H9 (cell line): Measurements from ENCODE around the gene KMT2C. TPM values are rescaled to one million over a fixed set of nuclear protein-coding genes. Genes with fewer than 3 reads are reported as not detected.
A peak's percentile ranks its signal among the peaks of the same experiment; 100 is the strongest.

ENCODE experiments used
- DNase-seq: peaks from one replicate; pipeline ENCODE4 v3.0.0-alpha.2; 2017
- H2AFZ ChIP-seq: one replicate; pipeline ENCODE4 v1.6.1; 2013; ENCODE audit warnings: mild to moderate bottlenecking, low read length, control low read depth, moderate library complexity
- H2AK5ac ChIP-seq: 2 replicates; pipeline ENCODE4 v1.6.1; 2013; ENCODE audit warnings: low read length, control low read depth, mixed read lengths; ENCODE audit not compliant: insufficient read length
- H2BK120ac ChIP-seq: one replicate; pipeline ENCODE4 v1.6.1; 2013; ENCODE audit warnings: low read depth, mild to moderate bottlenecking, low read length, control low read depth, inconsistent platforms; ENCODE audit not compliant: poor library complexity, severe bottlenecking
- H2BK12ac ChIP-seq: 2 replicates; pipeline ENCODE4 v1.6.1; 2013; ENCODE audit warnings: low read length, control low read depth, mixed read lengths, low read depth; ENCODE audit not compliant: insufficient read length
- H2BK15ac ChIP-seq: 2 replicates; pipeline ENCODE4 v1.6.1; 2013; ENCODE audit warnings: low read depth, low read length, control low read depth
- H2BK20ac ChIP-seq: one replicate; pipeline ENCODE4 v1.6.1; 2013; ENCODE audit warnings: low read depth, mild to moderate bottlenecking, low read length, control low read depth, inconsistent platforms; ENCODE audit not compliant: poor library complexity, severe bottlenecking
- H2BK5ac ChIP-seq: 2 replicates; pipeline ENCODE4 v1.6.1; 2013; ENCODE audit warnings: low read length, control low read depth, mixed read lengths; ENCODE audit not compliant: insufficient read length
- H3K14ac ChIP-seq: 2 replicates; pipeline ENCODE4 v1.6.1; 2013; ENCODE audit warnings: low read length, control low read depth; ENCODE audit not compliant: insufficient read depth
- H3K18ac ChIP-seq: 2 replicates; pipeline ENCODE4 v1.6.1; 2013; ENCODE audit warnings: low read depth, mild to moderate bottlenecking, mixed read lengths, low read length, control low read depth; ENCODE audit not compliant: insufficient read length
- H3K23ac ChIP-seq: 2 replicates; pipeline ENCODE4 v1.6.1; 2013; ENCODE audit warnings: low read length, control low read depth, mixed read lengths, low read depth; ENCODE audit not compliant: insufficient read length
- H3K23me2 ChIP-seq: 2 replicates; pipeline ENCODE4 v1.6.1; 2013; ENCODE audit warnings: low read depth, mild to moderate bottlenecking, mixed read lengths, low read length, control low read depth; ENCODE audit not compliant: insufficient read length, poor library complexity, severe bottlenecking
- H3K27ac ChIP-seq: 2 replicates; pipeline ENCODE4 v1.5.1; 2013; ENCODE audit warnings: low read length, control low read depth, mixed read lengths, low read depth; ENCODE audit not compliant: insufficient read length
- H3K27me3 ChIP-seq: 2 replicates; pipeline ENCODE4 v1.6.1; 2013; ENCODE audit warnings: low read length, control low read depth, inconsistent platforms; ENCODE audit not compliant: insufficient read depth
- H3K4ac ChIP-seq: 2 replicates; pipeline ENCODE4 v1.6.1; 2013; ENCODE audit warnings: low read depth, mild to moderate bottlenecking, control low read depth, inconsistent platforms, low read length, moderate library complexity
- H3K4me1 ChIP-seq: 2 replicates; pipeline ENCODE4 v1.6.1; 2013; ENCODE audit warnings: low read length, control low read depth, inconsistent platforms; ENCODE audit not compliant: insufficient read depth
- H3K4me2 ChIP-seq: 2 replicates; pipeline ENCODE4 v1.6.1; 2013; ENCODE audit warnings: low read length, control low read depth, mixed read lengths; ENCODE audit not compliant: insufficient read length, insufficient read depth
- H3K56ac ChIP-seq: 2 replicates; pipeline ENCODE4 v1.6.1; 2013; ENCODE audit warnings: low read depth, mild to moderate bottlenecking, mixed read lengths, low read length, control low read depth; ENCODE audit not compliant: insufficient read length
- H3K79me1 ChIP-seq: 2 replicates; pipeline ENCODE4 v1.6.1; 2013; ENCODE audit warnings: low read depth, mild to moderate bottlenecking, moderate library complexity, low read length, control low read depth, inconsistent platforms; ENCODE audit not compliant: insufficient read depth, poor library complexity, severe bottlenecking
- H3K79me2 ChIP-seq: 2 replicates; pipeline ENCODE4 v1.6.1; 2013; ENCODE audit warnings: low read length, control low read depth, inconsistent platforms; ENCODE audit not compliant: insufficient read depth
- H3K9ac ChIP-seq: 2 replicates; pipeline ENCODE4 v1.6.1; 2013; ENCODE audit warnings: low read length, control low read depth, mixed read lengths; ENCODE audit not compliant: insufficient read length; ENCODE audit errors: extremely low read depth
- H3K9me3 ChIP-seq: one replicate; pipeline ENCODE4 v1.6.1; 2013; ENCODE audit warnings: low read depth, low read length, inconsistent platforms; ENCODE audit not compliant: control insufficient read depth
- H3T11ph ChIP-seq: one replicate; pipeline ENCODE4 v1.6.1; 2013; ENCODE audit warnings: mild to moderate bottlenecking, low read length, control low read depth, inconsistent platforms
- H4K20me1 ChIP-seq: one replicate; pipeline ENCODE4 v1.6.1; 2013; ENCODE audit not compliant: control insufficient read depth, insufficient read length, insufficient read depth
- H4K5ac ChIP-seq: 2 replicates; pipeline ENCODE4 v1.6.1; 2013; ENCODE audit warnings: low read depth, mild to moderate bottlenecking, mixed read lengths, low read length, control low read depth; ENCODE audit not compliant: insufficient read length
- H4K8ac ChIP-seq: replicated peaks from 2 replicates; pipeline ENCODE4 v1.6.1; 2013; ENCODE audit warnings: low read length, control low read depth, mixed read lengths, low read depth; ENCODE audit not compliant: insufficient read length
- H4K91ac ChIP-seq: 2 replicates; pipeline ENCODE4 v1.6.1; 2013; ENCODE audit warnings: low read depth, mild to moderate bottlenecking, moderate library complexity, mixed read lengths, low read length, control low read depth; ENCODE audit not compliant: insufficient read length
- H3K27ac Mint-ChIP-seq, 3 experiments: 2 replicates in 2 of 3; 3 replicates in 1 of 3; pipeline ENCODE4 v1.8.0; 2020 to 2021; ENCODE audit warnings: mixed read lengths in 3 of 3, mild to moderate bottlenecking in 1 of 3, moderate library complexity in 1 of 3
- H3K27me3 Mint-ChIP-seq: 2 replicates; pipeline ENCODE4 v1.8.0; 2021; ENCODE audit warnings: low read depth, mild to moderate bottlenecking, moderate library complexity, mixed read lengths
- H3K36me3 Mint-ChIP-seq, 3 experiments: 2 replicates in 2 of 3; 3 replicates in 1 of 3; pipeline ENCODE4 v1.8.0; 2020 to 2021; ENCODE audit warnings: low read depth in 3 of 3, mixed read lengths in 3 of 3; ENCODE audit not compliant: insufficient read depth in 1 of 3
- H3K4me1 Mint-ChIP-seq, 2 experiments: 2 replicates each; pipeline ENCODE4 v1.8.0; 2020; ENCODE audit warnings: mixed read lengths in 2 of 2
- H3K4me3 Mint-ChIP-seq, 2 experiments: 2 replicates in 1 of 2; 3 replicates in 1 of 2; pipeline ENCODE4 v1.8.0; 2020 to 2021; ENCODE audit warnings: mild to moderate bottlenecking in 2 of 2, mixed read lengths in 2 of 2, moderate library complexity in 1 of 2
- H3K9me3 Mint-ChIP-seq, 2 experiments: 2 replicates in 1 of 2; 3 replicates in 1 of 2; pipeline ENCODE4 v1.8.0; 2020; ENCODE audit warnings: mild to moderate bottlenecking in 2 of 2, mixed read lengths in 2 of 2, moderate library complexity in 1 of 2
- CTCF ChIP-seq: fragments of 200-600 bp; sonication (generic); conservative IDR thresholded peaks from 3 replicates; pipeline ENCODE4 v1.8.0; 2021; ENCODE audit warnings: antibody characterized with exemption, mild to moderate bottlenecking
- WGBS: extraction: QIAGEN DNeasy Blood & Tissue Kit; methylation state at CpG from one replicate; pipeline ENCODE4 v1.1.7; 2013; ENCODE audit warnings: missing lambda C conversion rate, low lambda C conversion rate, mixed read lengths; ENCODE audit not compliant: insufficient read length; ENCODE audit errors: extremely low coverage; 5-methylcytosine and 5-hydroxymethylcytosine counted together
- total RNA-seq: library from RNA; stranded (reverse); gene quantifications from 2 replicates; pipeline ENCODE4 v1.2.1, GENCODE V29; 2021

The KMT2C gene
- total RNA-seq, 1 experiment from 2014 or later = 32.2 TPM

- Mint-ChIP-seq H3K27ac (peak overlapping the region in 1 of 3 experiments; percentile 36; a peak in 1 of 7 replicates), H3K36me3 (peaks cover 20 to 76% (median 71%) of the 10 kb centered on the region in 3 experiments; a peak in 6 of 7 replicates), H3K9me3 (no peaks in the 10 kb centered on the region), H3K4me1 (no peaks in the 10 kb centered on the region), H3K27me3 (no peaks in the 10 kb centered on the region), H3K4me3 (no peak overlapping the region)
- H3K9ac ChIP-seq = no peak overlapping the region
- no peaks in the 10 kb centered on the region for H3K79me2 ChIP-seq
- H2BK15ac ChIP-seq = no peak overlapping the region
- H3K4me2 ChIP-seq = no peak overlapping the region
- no peaks in the 10 kb centered on the region for H3K27me3 ChIP-seq
- no CpG with 5 or more reads among the region's 12 CpGs for WGBS
- no peaks in the 10 kb centered on the region for H3K4me1 ChIP-seq
- H4K5ac ChIP-seq = no peak overlapping the region
- no peak overlapping the region for H2BK5ac ChIP-seq
- no peak for TF ChIP-seq CTCF
- no peak overlapping the region for H2BK12ac ChIP-seq
- H3K79me1 ChIP-seq = no peaks in the 10 kb centered on the region
- no peak overlapping the region for H2AK5ac ChIP-seq
- no peak overlapping the region for H3T11ph ChIP-seq
- no peak overlapping the region for H3K23ac ChIP-seq
- DNase-seq = no peak
- H4K20me1 ChIP-seq = no peaks in the 10 kb centered on the region
- H4K8ac ChIP-seq = no peak overlapping the region
- H4K91ac ChIP-seq = no peak overlapping the region
- H3K14ac ChIP-seq = no peak overlapping the region
- H2AFZ ChIP-seq = no peak overlapping the region
- no peak overlapping the region for H3K27ac ChIP-seq
- no peaks in the 10 kb centered on the region for H3K9me3 ChIP-seq
- no peak overlapping the region for H2BK120ac ChIP-seq
- no peak overlapping the region for H3K56ac ChIP-seq
- H3K4ac ChIP-seq = no peak overlapping the region
- H3K23me2 ChIP-seq = no peaks in the 10 kb centered on the region
- H3K18ac ChIP-seq = no peak overlapping the region
- H2BK20ac ChIP-seq = no peak overlapping the region
Observed at GRCh38 chr7:152144557-152145245, 291.1 kb downstream of the KMT2C start.
